ENCODE measurements around the gene KANK3.

KANK3 gene

GRCh38 chr19:8371011-8371804, 28.1 kb upstream of the KANK3 start:
- H3K9ac ChIP-seq: no peak overlapping the region
- no peak overlapping the region for H3K4me3 ChIP-seq (ENCODE audit: low read depth, low read length)
- H3K4me2 ChIP-seq (ENCODE audit: low read length): no peak overlapping the region
- no peaks in the 10 kb centered on the region for H3K27me3 ChIP-seq (ENCODE audit: control insufficient read depth, insufficient read depth, low read length)
- H2AFZ ChIP-seq: no peak overlapping the region
- no peaks in the 10 kb centered on the region for H3K9me3 ChIP-seq (ENCODE audit: control insufficient read depth, low read length)
- H3K27ac ChIP-seq: no peak overlapping the region
- H3K36me3 ChIP-seq (ENCODE audit: control insufficient read depth, insufficient read depth, low read length): no peaks in the 10 kb centered on the region
- no peak for TF ChIP-seq CTCF (IDR thresholded peaks at IDR 0.05)
- H3K4me1 ChIP-seq: peaks cover 11% of the 10 kb centered on the region
- peaks cover 2% of the 10 kb centered on the region for H3K79me2 ChIP-seq

GRCh38 chr19:8370176-8371010, 27.3 kb upstream of the KANK3 start:
- H3K27ac ChIP-seq: no peak overlapping the region
- no peak overlapping the region for H2AFZ ChIP-seq
- peaks cover 11% of the 10 kb centered on the region for H3K4me1 ChIP-seq
- peaks cover 2% of the 10 kb centered on the region for H3K79me2 ChIP-seq
- no peak overlapping the region for H3K4me2 ChIP-seq (ENCODE audit: low read length)
- H3K9me3 ChIP-seq (ENCODE audit: control insufficient read depth, low read length): no peaks in the 10 kb centered on the region
- H3K4me3 ChIP-seq (ENCODE audit: low read depth, low read length): no peak overlapping the region
- H3K27me3 ChIP-seq (ENCODE audit: control insufficient read depth, insufficient read depth, low read length): no peaks in the 10 kb centered on the region
- TF ChIP-seq CTCF (IDR thresholded peaks at IDR 0.05): no peak
- no peak overlapping the region for H3K9ac ChIP-seq
- H3K36me3 ChIP-seq (ENCODE audit: control insufficient read depth, insufficient read depth, low read length): no peaks in the 10 kb centered on the region

- H3K27me3 ChIP-seq (ENCODE audit: control insufficient read depth, insufficient read depth, low read length): no peaks in the 10 kb centered on the region
- H3K4me1 ChIP-seq: peaks cover 11% of the 10 kb centered on the region
- H3K9me3 ChIP-seq (ENCODE audit: control insufficient read depth, low read length): no peaks in the 10 kb centered on the region
- no peak for TF ChIP-seq CTCF (IDR thresholded peaks at IDR 0.05)
- H3K79me2 ChIP-seq: peaks cover 2% of the 10 kb centered on the region
- H3K27ac ChIP-seq: peak overlapping the region; percentile 58
- H3K9ac ChIP-seq: no peak overlapping the region
- H3K4me2 ChIP-seq (ENCODE audit: low read length): peak overlapping the region; percentile 34
- H3K4me3 ChIP-seq (ENCODE audit: low read depth, low read length): no peak overlapping the region
- H2AFZ ChIP-seq: peak overlapping the region; percentile 34
- H3K36me3 ChIP-seq (ENCODE audit: control insufficient read depth, insufficient read depth, low read length): no peaks in the 10 kb centered on the region
Observed at GRCh38 chr19:8367327-8368001, 24.4 kb upstream of the KANK3 start.

- no peaks in the 10 kb centered on the region for H3K27me3 ChIP-seq (ENCODE audit: control insufficient read depth, insufficient read depth, low read length)
- H3K9ac ChIP-seq: no peak overlapping the region
- H3K79me2 ChIP-seq: peaks cover 2% of the 10 kb centered on the region
- H3K27ac ChIP-seq: peak overlapping the region; percentile 58
- H2AFZ ChIP-seq: peak overlapping the region; percentile 34
- peak overlapping the region; percentile 34 for H3K4me2 ChIP-seq (ENCODE audit: low read length)
- H3K4me1 ChIP-seq: peaks cover 15% of the 10 kb centered on the region
- H3K9me3 ChIP-seq (ENCODE audit: control insufficient read depth, low read length): no peaks in the 10 kb centered on the region
- no peak overlapping the region for H3K4me3 ChIP-seq (ENCODE audit: low read depth, low read length)
- H3K36me3 ChIP-seq (ENCODE audit: control insufficient read depth, insufficient read depth, low read length): no peaks in the 10 kb centered on the region
- TF ChIP-seq CTCF (IDR thresholded peaks at IDR 0.05): no peak
Observed at GRCh38 chr19:8366961-8367326, 23.9 kb upstream of the KANK3 start.

Data from parathyroid adenoma (tissue), 2 donors.